ENCODE measurements around the gene SYK.
A peak's percentile ranks its signal among the peaks of the same experiment; 100 is the strongest.
"Not testable (repeated sequence)": the region's sequence is repeated elsewhere in the genome, so short reads cannot be mapped to it uniquely, and the experiment has no call there.

The SYK gene

GRCh38 chr9:90818279-90818678 is 16.7 kb downstream of the SYK start:
- Histone ChIP-seq H3K9me3 (ENCODE audit: control insufficient read depth, insufficient read depth, low read depth, low read length) (peaks cover 3% of the 10 kb centered on the region; the same call in 1 of the 2 replicates), H3K4me1 (ENCODE audit: control insufficient read depth, insufficient read depth, low read length) (0 out of 2 replicates have a peak, but pooled peaks cover 4% of the 10 kb centered on the region), H3K4me3 (ENCODE audit: low read depth, low read length) (no peak overlapping the region), H3K36me3 (ENCODE audit: control insufficient read depth in 2 of 2, insufficient read depth in 1 of 2, low read length in 2 of 2) (peaks cover 0 to 11% of the 10 kb centered on the region in 2 experiments; a peak in 1 of 3 replicates), H3K27ac (ENCODE audit: extremely low read depth, low read depth, low read length) (no peak overlapping the region)
- TF ChIP-seq ZNF701 (tag by site-specific recombination; IDR thresholded peaks at IDR 0.05) (no peak), ZNF133 (tag by site-specific recombination; IDR thresholded peaks at IDR 0.05) (no peak)
- POLR2A ChIA-PET = no interaction called here
- CTCF ChIA-PET = no interaction called here

- H3K4me3 ChIP-seq (ENCODE audit: low read depth, low read length); H3K9me3 ChIP-seq (ENCODE audit: control insufficient read depth, insufficient read depth, low read depth, low read length); H3K27ac ChIP-seq (ENCODE audit: extremely low read depth, low read depth, low read length); H3K4me1 ChIP-seq (ENCODE audit: control insufficient read depth, insufficient read depth, low read length); POLR2A ChIA-PET; CTCF ChIA-PET: not testable (repeated sequence)
- peak; percentile 61 for TF ChIP-seq ZNF585B (tag by site-specific recombination; IDR thresholded peaks at IDR 0.05)
- peaks cover 0 to 11% of the 10 kb centered on the region in 2 experiments; a peak in 1 of 3 replicates for H3K36me3 ChIP-seq (ENCODE audit: control insufficient read depth in 2 of 2, insufficient read depth in 1 of 2, low read length in 2 of 2)
These were observed 18.8 kb downstream of the SYK start for GRCh38 chr9:90820406-90820805.

- CTCF ChIA-PET; H3K9me3 ChIP-seq (ENCODE audit: control insufficient read depth, insufficient read depth, low read depth, low read length); H3K4me1 ChIP-seq (ENCODE audit: control insufficient read depth, insufficient read depth, low read length); POLR2A ChIA-PET; H3K27ac ChIP-seq (ENCODE audit: extremely low read depth, low read depth, low read length); H3K4me3 ChIP-seq (ENCODE audit: low read depth, low read length): not testable (repeated sequence)
- peaks cover 0 to 11% of the 10 kb centered on the region in 2 experiments; a peak in 1 of 3 replicates for H3K36me3 ChIP-seq (ENCODE audit: control insufficient read depth in 2 of 2, insufficient read depth in 1 of 2, low read length in 2 of 2)
These were observed 19.6 kb downstream of the SYK start for GRCh38 chr9:90821236-90821635.

GRCh38 chr9:90821697-90822096 is 20.1 kb downstream of the SYK start:
- Histone ChIP-seq H3K4me1 (ENCODE audit: control insufficient read depth, insufficient read depth, low read length) (no peaks in the 10 kb centered on the region), H3K4me3 (ENCODE audit: low read depth, low read length) (no peak overlapping the region), H3K36me3 (ENCODE audit: control insufficient read depth in 2 of 2, insufficient read depth in 1 of 2, low read length in 2 of 2) (peaks cover 0 to 11% of the 10 kb centered on the region in 2 experiments; a peak in 1 of 3 replicates), H3K27ac (ENCODE audit: extremely low read depth, low read depth, low read length) (no peak overlapping the region), H3K9me3 (ENCODE audit: control insufficient read depth, insufficient read depth, low read depth, low read length) (peaks cover 3% of the 10 kb centered on the region; the same call in 1 of the 2 replicates)
- ChIA-PET CTCF (no interaction called here), POLR2A (no interaction called here)
- TF ChIP-seq FEZF1 (tag by site-specific recombination; IDR thresholded peaks at IDR 0.05) = no peak
- TF ChIP-seq ZNF184 (tag by site-specific recombination; IDR thresholded peaks at IDR 0.05) = no peak
- no peak for TF ChIP-seq ZNF791 (tag by site-specific recombination; IDR thresholded peaks at IDR 0.05)

GRCh38 chr9:90822866-90823265 is 21.2 kb downstream of the SYK start:
- TF ChIP-seq ZNF169 (tag by site-specific recombination; IDR thresholded peaks at IDR 0.05) = no peak
- no peak for TF ChIP-seq ZNF626 (tag by site-specific recombination; IDR thresholded peaks at IDR 0.05)
- no peak for TF ChIP-seq ZNF530 (tag by site-specific recombination; IDR thresholded peaks at IDR 0.05; ENCODE audit: low read depth)
- TF ChIP-seq ZSCAN5A (tag by site-specific recombination; IDR thresholded peaks at IDR 0.05) = no peak
- no peak for TF ChIP-seq TCF7L2 (IDR thresholded peaks at IDR 0.05; ENCODE audit: borderline replicate concordance, low read depth, low read length)
- no peak for TF ChIP-seq AEBP2 (tag by site-specific recombination; IDR thresholded peaks at IDR 0.05; ENCODE audit: borderline replicate concordance)
- no peak for TF ChIP-seq ZBTB1 (tag by site-specific recombination; IDR thresholded peaks at IDR 0.05)
- no peak for TF ChIP-seq ZNF488 (tag by site-specific recombination; IDR thresholded peaks at IDR 0.05)
- TF ChIP-seq ZNF544 (tag by site-specific recombination; IDR thresholded peaks at IDR 0.05) = no peak
- no peak for TF ChIP-seq PATZ1 (tag by site-specific recombination; IDR thresholded peaks at IDR 0.05)
- TF ChIP-seq KLF1 (tag by site-specific recombination; IDR thresholded peaks at IDR 0.05) = no peak
- no peak for TF ChIP-seq KLF7 (tag by site-specific recombination; IDR thresholded peaks at IDR 0.05; ENCODE audit: borderline replicate concordance)
- TF ChIP-seq ZSCAN23 (tag by site-specific recombination; IDR thresholded peaks at IDR 0.05) = no peak
- peaks cover 3% of the 10 kb centered on the region; the same call in 1 of the 2 replicates for H3K9me3 ChIP-seq (ENCODE audit: control insufficient read depth, insufficient read depth, low read depth, low read length)
- POLR2A ChIA-PET = no interaction called here
- no peak overlapping the region for H3K4me3 ChIP-seq (ENCODE audit: low read depth, low read length)
- CTCF ChIA-PET = interaction anchor here (0.6 kb wide), 1 partner anchor 76 kb away, joined by 8 read pairs; no protein-coding TSS in a partner anchor
- H3K36me3 ChIP-seq (ENCODE audit: control insufficient read depth in 2 of 2, insufficient read depth in 1 of 2, low read length in 2 of 2) = peaks cover 0 to 11% of the 10 kb centered on the region in 2 experiments; a peak in 1 of 3 replicates
- no peak overlapping the region for H3K27ac ChIP-seq (ENCODE audit: extremely low read depth, low read depth, low read length)
- no peaks in the 10 kb centered on the region for H3K4me1 ChIP-seq (ENCODE audit: control insufficient read depth, insufficient read depth, low read length)

Measured in HEK293 (cell line).